NCI-H1930 (cell line): ENCODE results near the gene LDAH.

ENCODE experiments used
- DNase-seq, 2 experiments: peaks; one replicate each; lab custom pipeline; 2025; lab: John Stamatoyannopoulos, UW

Gene LDAH

GRCh38 chr2:20667151-20667530 is 155.8 kb downstream of the LDAH start:
- DNase-seq = no peak

GRCh38 chr2:20666304-20667150 is 156.4 kb downstream of the LDAH start, which contains the start of gene GDF7:
Gene GDF7 (plus strand): TSS chr2:20667144. CDS start chr2:20667240, 96 bp downstream.
- DNase-seq = peak; percentile 40 to 58

GRCh38 chr2:20666005-20666303 is 156.9 kb downstream of the LDAH start:
- DNase-seq = peak in 1 of 2 experiments; percentile 14

- no peak for DNase-seq
These were observed 157.5 kb downstream of the LDAH start for GRCh38 chr2:20665243-20666004.

GRCh38 chr2:20664431-20665242 is 158.3 kb downstream of the LDAH start:
- no peak for DNase-seq

- DNase-seq = no peak
These were observed 158.9 kb downstream of the LDAH start for GRCh38 chr2:20664071-20664390.

- no peak for DNase-seq
These were observed 159.5 kb downstream of the LDAH start for GRCh38 chr2:20663196-20664070.

GRCh38 chr2:20662308-20662937 is 160.5 kb downstream of the LDAH start:
- DNase-seq = no peak

- DNase-seq = peak; percentile 27 to 67
These were observed 161.2 kb downstream of the LDAH start for GRCh38 chr2:20661421-20662307.

- no peak for DNase-seq
These were observed 162.1 kb downstream of the LDAH start for GRCh38 chr2:20660506-20661420.

- no peak for DNase-seq
These were observed 165.2 kb downstream of the LDAH start for GRCh38 chr2:20657522-20658235.

GRCh38 chr2:20656561-20656960 is 166.3 kb downstream of the LDAH start:
- no peak for DNase-seq

GRCh38 chr2:20654535-20654813 is 168.4 kb downstream of the LDAH start:
- DNase-seq = no peak

GRCh38 chr2:20653695-20654534 is 169.0 kb downstream of the LDAH start:
- no peak for DNase-seq

GRCh38 chr2:20652673-20653575 is 170.0 kb downstream of the LDAH start:
- no peak for DNase-seq

GRCh38 chr2:20652141-20652540 is 170.8 kb downstream of the LDAH start:
- DNase-seq = no peak

- no peak for DNase-seq
These were observed 171.2 kb downstream of the LDAH start for GRCh38 chr2:20651731-20652099.
